Measurements from ENCODE around the gene FAM168A.
"Not testable (repeated sequence)": the region's sequence is repeated elsewhere in the genome, so short reads cannot be mapped to it uniquely, and the experiment has no call there.

The FAM168A gene

GRCh38 chr11:73477518-73477917 lies 120.4 kb downstream of the FAM168A start:
- DNase-seq (ENCODE audit: low read depth): no peak
- no peak overlapping the region for H3K4me3 ChIP-seq (ENCODE audit: low read depth, low read length)
- no peak for TF ChIP-seq MAX (IDR thresholded peaks at IDR 0.05; ENCODE audit: low read depth, low read length)

- H3K4me3 ChIP-seq (ENCODE audit: low read depth, low read length): no peak overlapping the region
- DNase-seq (ENCODE audit: low read depth): no peak
- TF ChIP-seq POLR2A (IDR thresholded peaks at IDR 0.05; ENCODE audit: extremely low read depth, insufficient read length) (no peak), MAX (IDR thresholded peaks at IDR 0.05; ENCODE audit: low read depth, low read length) (no peak), MYC (IDR thresholded peaks at IDR 0.05; ENCODE audit: low read depth, low read length) (no peak), CTCF (IDR thresholded peaks at IDR 0.05; ENCODE audit: low read depth, low read length) (no peak)
Measured at GRCh38 chr11:73475549-73476095, 122.3 kb downstream of the FAM168A start.

- no peak for DNase-seq (ENCODE audit: low read depth)
- no peak for TF ChIP-seq POLR2A (IDR thresholded peaks at IDR 0.05; ENCODE audit: extremely low read depth, insufficient read length)
- H3K4me3 ChIP-seq (ENCODE audit: low read depth, low read length): no peak overlapping the region
Measured at GRCh38 chr11:73473252-73473651, 124.7 kb downstream of the FAM168A start.

GRCh38 chr11:73470036-73470612 lies 127.8 kb downstream of the FAM168A start:
- not testable (repeated sequence) for DNase-seq (ENCODE audit: low read depth); H3K4me3 ChIP-seq (ENCODE audit: low read depth, low read length)

GRCh38 chr11:73469401-73469800 lies 128.5 kb downstream of the FAM168A start:
- no peak overlapping the region for H3K4me3 ChIP-seq (ENCODE audit: low read depth, low read length)
- DNase-seq (ENCODE audit: low read depth): no peak
- TF ChIP-seq CTCF (IDR thresholded peaks at IDR 0.05; ENCODE audit: low read depth, low read length) (no peak), MAX (IDR thresholded peaks at IDR 0.05; ENCODE audit: low read depth, low read length) (no peak), MYC (IDR thresholded peaks at IDR 0.05; ENCODE audit: low read depth, low read length) (no peak), POLR2A (IDR thresholded peaks at IDR 0.05; ENCODE audit: extremely low read depth, insufficient read length) (no peak)

- DNase-seq (ENCODE audit: low read depth): no peak
- TF ChIP-seq MYC (IDR thresholded peaks at IDR 0.05; ENCODE audit: low read depth, low read length): no peak
- no peak for TF ChIP-seq MAX (IDR thresholded peaks at IDR 0.05; ENCODE audit: low read depth, low read length)
- TF ChIP-seq CTCF (IDR thresholded peaks at IDR 0.05; ENCODE audit: low read depth, low read length): no peak
- no peak for TF ChIP-seq POLR2A (IDR thresholded peaks at IDR 0.05; ENCODE audit: extremely low read depth, insufficient read length)
- H3K4me3 ChIP-seq (ENCODE audit: low read depth, low read length): no peak overlapping the region
Measured at GRCh38 chr11:73468590-73469161, 129.2 kb downstream of the FAM168A start.

GRCh38 chr11:73467505-73467904 lies 130.4 kb downstream of the FAM168A start:
- no peak for DNase-seq (ENCODE audit: low read depth)
- H3K4me3 ChIP-seq (ENCODE audit: low read depth, low read length): no peak overlapping the region
- TF ChIP-seq MYC (IDR thresholded peaks at IDR 0.05; ENCODE audit: low read depth, low read length) (no peak), CTCF (IDR thresholded peaks at IDR 0.05; ENCODE audit: low read depth, low read length) (no peak), POLR2A (IDR thresholded peaks at IDR 0.05; ENCODE audit: extremely low read depth, insufficient read length) (no peak), MAX (IDR thresholded peaks at IDR 0.05; ENCODE audit: low read depth, low read length) (no peak)
